PC-3 (cell line): ENCODE measurements around the gene TAPT1.

ENCODE experiments used
- CTCF ChIP-seq: fragments of 300-600 bp; sonication (generic); conservative IDR thresholded peaks from 2 replicates; pipeline ENCODE4 v1.5.1; 2017; ENCODE audit warnings: antibody characterized with exemption, low read depth, mild to moderate bottlenecking, low read length
- EZH2 ChIP-seq: fragments of 300-600 bp; sonication (generic); IDR thresholded peaks from one replicate; pipeline ENCODE4 v1.6.1; 2017; ENCODE audit warnings: antibody characterized with exemption, mild to moderate bottlenecking, low read length; ENCODE audit not compliant: unreplicated experiment

GRCh38 chr4:16160457-16160856, 65.8 kb downstream of the TAPT1 start:
- no peak for TF ChIP-seq CTCF
- TF ChIP-seq EZH2: no peak
